Fibroblast of lung (primary cell): ENCODE data around the gene PHF14.

Experiments used
- CTCF ChIP-seq, 2 donors: IDR thresholded peaks in 1 of 2; conservative IDR thresholded peaks in 1 of 2; 1 replicate in 1 of 2; 2 replicates in 1 of 2; pipeline ENCODE4 v1.5.1; 2011 to 2012; ENCODE audit warnings: low read length in 2 of 2, control low read depth in 1 of 2, inconsistent platforms in 1 of 2, low read depth in 1 of 2, mild to moderate bottlenecking in 1 of 2
- EZH2 ChIP-seq: IDR thresholded peaks from 2 replicates; pipeline ENCODE4 v1.5.1; 2012; ENCODE audit warnings: low read length, control low read depth, mild to moderate bottlenecking; ENCODE audit errors: missing control alignments

GRCh38 chr7:11195502-11195901 lies 221.8 kb downstream of the PHF14 start:
- TF ChIP-seq EZH2 (no peak), CTCF (conservative IDR thresholded peaks at IDR 0.05 in 1 of 2, IDR thresholded peaks at IDR 0.05 in 1 of 2; ENCODE audit: low read depth in 1 of 2, low read length in 2 of 2) (no peak)
